GM18511 (cell line): Measurements from ENCODE around the gene HTRA3.

ENCODE experiments used
- ATAC-seq: cut with Tn5 transposase; IDR thresholded peaks from one replicate; pipeline ENCODE4 v1.9.1; 2021; ENCODE audit warnings: mild to moderate bottlenecking, moderate library complexity; ENCODE audit not compliant: unreplicated experiment

HTRA3 gene

DNA sequence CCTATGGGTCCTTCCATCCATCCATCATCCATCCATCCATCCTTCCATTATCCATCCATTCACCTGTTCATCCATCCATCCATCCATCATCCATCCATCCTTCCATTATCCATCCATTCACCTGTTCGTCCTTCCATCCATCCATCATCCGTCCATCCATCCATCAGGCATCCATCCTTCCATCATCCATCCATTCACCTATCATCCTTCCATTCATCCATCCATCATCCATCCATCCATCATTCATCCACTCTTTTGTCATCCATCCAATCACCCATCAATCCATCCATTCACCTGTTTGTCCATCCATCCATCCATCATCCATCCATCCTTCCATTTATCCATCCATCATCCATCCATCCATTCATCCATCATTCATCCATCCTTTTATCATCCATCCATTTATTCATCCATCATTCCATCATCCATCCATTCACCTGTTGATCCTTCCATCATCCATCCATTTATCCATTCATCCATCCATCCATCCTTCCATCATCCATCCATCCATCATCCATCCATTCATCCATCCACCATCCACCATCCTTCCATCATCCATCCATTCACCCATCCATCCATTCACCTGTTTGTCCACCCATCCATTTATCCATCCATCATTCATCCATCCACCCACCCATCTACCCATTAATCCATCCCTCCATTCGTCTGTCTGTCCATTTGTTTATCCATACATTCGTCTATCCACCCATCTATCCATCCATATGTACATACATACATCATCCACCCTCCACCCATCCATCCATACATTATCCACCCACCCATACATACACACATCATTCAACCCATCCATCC, 35.7 kb upstream of the HTRA3 start:
- ATAC-seq = no peak

GRCh38 chr4:8234715-8235114, 34.8 kb upstream of the HTRA3 start:
- no peak for ATAC-seq

DNA sequence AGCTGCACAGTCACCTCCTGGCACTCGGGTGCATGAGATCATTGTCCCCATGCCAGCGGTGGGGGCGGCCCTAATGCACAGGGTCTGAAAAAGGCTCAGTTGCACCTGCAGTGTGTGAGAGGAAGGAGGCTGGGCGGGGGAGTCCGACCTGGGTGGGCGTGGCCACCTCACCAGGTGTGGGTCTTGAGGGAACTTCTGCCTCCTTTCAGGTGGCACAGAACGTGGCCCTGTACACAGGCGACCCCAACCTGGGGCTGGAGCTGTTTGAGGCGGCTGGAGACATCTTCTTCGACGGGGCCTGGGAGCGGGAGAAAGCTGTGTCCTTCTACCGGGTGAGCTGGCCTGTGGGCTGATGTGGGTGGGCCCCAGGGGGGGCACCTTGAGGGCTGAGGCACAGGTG, 34.3 kb upstream of the HTRA3 start:
- ATAC-seq = no peak

DNA sequence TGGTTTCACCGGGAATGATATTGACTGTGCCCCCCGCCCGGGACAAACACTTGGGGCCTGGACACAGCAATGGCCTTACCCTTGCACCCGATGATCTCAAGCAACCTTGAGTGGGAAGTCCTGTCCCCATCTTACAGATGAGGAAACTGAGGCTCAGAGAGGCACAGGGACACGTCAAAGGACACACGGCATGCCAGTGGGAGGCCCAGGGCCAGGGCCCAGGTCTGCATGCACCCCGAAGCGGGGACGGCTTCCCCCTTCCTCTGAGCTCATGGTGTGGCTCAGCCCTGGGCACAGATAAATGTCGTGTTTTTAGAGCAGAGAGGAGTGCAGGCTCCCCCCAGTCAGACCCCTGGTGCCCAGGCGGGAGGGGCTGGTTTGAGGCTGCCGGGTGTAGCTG, 33.9 kb upstream of the HTRA3 start:
- ATAC-seq = no peak

GRCh38 chr4:8236106-8236919, 33.2 kb upstream of the HTRA3 start:
- ATAC-seq = no peak

- ATAC-seq = no peak
Measured at GRCh38 chr4:8236920-8237195, 32.7 kb upstream of the HTRA3 start.

DNA sequence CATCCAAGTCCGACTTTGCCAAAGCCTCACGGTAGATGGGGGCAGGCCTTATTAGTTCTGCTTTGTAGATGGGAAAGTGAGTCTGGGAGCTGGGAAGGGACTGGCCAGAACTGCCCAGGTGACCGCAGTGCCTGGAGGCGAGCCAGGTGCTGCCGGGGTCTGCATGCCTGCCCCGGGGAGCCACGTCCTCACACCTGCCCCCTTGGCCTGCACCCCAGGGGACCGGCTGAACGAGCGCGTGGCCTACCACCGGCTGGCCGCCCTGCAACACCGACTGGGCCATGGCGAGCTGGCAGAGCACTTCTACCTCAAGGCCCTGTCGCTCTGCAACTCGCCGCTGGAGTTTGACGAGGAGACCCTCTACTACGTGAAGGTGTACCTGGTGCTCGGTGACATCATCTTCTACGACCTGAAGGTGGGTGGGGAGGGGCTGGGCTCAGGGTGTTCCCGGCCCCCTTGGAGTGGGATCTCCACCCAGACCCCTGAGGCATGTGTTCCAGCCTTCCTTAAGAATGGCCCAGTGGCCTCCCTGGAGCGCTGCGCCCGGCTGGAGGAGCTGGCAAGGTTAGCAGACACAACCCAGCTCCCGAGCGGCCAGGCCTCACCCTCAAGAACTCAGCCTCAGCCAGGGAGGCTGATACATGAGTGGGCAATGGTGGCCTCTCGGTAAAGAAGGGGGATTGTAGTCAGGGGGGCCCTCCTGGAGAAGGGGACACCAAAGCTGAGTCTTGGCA, 32.1 kb upstream of the HTRA3 start:
- no peak for ATAC-seq

- ATAC-seq = no peak
Measured at GRCh38 chr4:8238036-8238511, 31.5 kb upstream of the HTRA3 start.

DNA sequence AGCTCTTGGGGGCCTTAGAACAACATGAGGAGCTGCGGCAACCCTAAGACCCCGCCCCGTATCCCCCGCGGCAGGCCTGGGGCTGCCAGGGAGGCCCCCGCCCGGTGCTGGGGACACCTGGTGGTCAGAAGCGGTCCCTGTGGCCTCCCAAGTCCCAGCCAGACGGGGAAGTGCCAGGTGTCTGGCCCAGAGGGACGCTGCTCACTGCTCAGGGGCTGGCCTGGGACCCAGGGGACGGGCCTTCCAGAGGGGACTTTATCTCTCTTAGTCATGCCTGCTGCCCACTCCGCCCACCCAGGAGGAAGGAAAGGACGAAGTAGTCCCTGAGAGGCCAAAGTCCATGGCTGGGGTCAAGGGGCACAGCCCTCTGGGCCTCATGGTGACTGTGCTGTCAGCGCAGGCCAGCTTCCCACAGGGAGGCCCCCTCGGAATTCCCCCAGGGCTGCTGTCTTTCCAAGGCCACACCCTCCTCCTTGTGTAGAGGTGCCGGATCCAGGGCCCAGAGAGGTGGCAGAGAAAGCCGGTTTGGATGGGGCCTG, 31.0 kb upstream of the HTRA3 start:
- ATAC-seq = no peak

DNA sequence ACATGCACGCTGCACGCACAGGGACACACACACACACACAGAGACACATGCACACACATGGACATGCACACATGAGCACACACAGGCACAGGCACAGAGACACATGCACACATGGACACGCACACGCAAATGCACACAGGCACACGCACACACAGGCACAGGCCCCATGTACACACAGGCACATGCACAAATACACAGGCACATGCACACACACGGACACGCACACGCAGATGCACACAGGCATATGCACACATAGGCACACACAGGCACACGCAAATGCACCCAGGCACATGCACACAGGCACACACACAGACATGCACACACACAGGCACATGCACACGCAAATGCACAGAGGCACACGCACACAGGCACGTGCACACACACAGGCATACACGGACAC, 30.3 kb upstream of the HTRA3 start:
- no peak for ATAC-seq

- ATAC-seq = no peak
Measured at GRCh38 chr4:8239661-8240060, 29.9 kb upstream of the HTRA3 start.

DNA sequence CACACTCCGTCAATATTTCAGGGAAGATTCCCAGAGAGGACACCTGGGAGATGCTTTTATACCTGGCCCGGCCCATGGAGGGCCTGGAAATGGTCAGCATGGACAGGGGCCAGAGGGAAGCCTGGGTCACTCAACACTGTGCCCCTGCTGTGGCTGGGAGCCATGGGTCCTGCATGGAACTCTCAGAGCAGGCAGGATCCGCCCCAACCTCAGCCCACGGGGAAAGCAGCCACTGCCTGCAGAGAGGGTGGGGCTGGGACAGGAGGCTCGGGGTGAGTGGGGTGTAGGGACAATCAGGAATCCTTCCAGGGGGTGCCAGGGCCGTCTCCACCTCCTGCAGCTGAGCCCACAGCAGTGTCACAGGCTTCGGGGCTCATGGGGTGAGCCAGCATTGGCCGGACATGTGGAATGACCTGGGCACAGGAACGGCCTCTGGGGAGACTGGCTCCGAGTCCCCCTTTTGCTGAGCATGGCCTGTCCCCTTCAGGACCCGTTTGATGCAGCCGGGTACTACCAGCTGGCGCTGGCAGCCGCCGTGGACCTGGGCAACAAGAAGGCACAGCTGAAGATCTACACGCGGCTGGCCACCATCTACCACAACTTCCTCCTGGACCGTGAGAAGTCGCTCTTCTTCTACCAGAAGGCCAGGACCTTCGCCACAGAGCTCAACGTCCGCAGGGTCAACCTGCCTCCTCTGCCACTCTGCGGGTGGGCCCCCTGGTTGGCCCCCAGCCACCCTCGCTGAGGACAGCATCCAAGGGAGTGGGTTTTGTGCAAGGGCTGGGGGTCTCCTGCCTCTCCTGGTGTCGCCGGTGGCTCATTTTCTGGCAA, 29.1 kb upstream of the HTRA3 start:
- no peak for ATAC-seq

- no peak for ATAC-seq
Measured at GRCh38 chr4:8241211-8241779, 28.3 kb upstream of the HTRA3 start.

GRCh38 chr4:8241895-8242696, 27.5 kb upstream of the HTRA3 start:
- ATAC-seq = peak; percentile 85

DNA sequence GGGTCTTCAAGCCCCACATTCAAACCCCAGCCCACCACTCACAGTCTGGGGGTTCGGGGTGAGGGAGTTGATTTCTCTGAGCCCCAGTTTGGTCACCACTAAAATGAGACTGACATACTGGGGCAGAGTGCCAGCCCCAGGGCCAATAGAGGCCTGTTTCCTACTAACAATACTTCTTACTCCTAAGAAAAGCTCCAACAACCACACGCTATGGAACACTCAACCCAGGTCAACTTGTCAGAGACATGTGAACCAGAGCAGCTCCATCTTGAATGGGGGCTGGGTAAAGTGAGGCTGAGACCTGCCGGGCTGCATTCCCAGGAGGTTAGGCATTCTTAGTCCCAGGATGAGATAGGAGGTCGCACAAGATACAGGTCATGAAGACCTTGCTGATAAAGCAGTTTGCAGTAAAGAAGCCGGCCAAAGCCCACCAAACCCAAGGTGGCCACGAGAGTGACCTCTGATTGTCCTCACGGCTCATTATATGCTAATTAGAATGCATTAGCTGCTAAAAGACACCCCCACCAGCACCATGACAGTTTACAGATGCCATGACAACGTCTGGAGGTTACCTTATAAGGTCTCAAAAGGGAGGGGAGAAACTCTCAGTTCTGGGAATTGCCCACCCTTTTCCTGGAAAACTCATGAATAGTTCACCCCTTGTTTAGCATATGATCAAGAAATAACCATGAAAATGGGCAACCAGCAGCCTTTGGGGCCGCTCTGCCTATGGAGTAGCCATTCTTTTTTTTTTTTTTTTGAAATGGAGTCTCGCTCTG, 26.6 kb upstream of the HTRA3 start:
- ATAC-seq = no peak

GRCh38 chr4:8244001-8244757, 25.4 kb upstream of the HTRA3 start:
- no peak for ATAC-seq

DNA sequence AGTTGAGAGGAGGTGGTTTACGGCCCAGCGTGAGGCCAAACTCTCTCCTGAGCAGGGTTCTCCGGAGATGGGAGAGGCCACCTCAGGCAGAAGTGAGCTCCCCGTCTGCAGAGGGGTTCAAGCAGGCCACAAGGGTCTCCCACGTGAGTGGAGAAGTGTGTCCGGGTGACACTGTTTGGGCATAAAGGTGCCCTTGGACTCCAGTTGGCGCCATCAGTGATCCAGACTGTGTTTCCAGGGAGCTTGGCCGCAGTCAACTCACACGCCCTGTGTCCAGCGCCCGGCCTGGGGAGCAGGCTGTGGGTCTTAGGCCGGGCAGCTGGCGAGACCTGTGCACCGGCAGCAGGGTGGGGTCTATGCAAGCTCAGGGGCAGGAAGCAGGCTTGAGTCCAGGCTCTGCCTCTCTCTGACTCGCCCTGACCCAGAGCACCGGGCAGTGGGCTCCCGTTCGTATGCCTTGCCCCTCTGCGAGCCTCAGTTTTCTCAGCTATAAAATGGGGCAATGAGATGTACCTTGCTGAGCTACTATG, 24.6 kb upstream of the HTRA3 start:
- no peak for ATAC-seq
